GM21737 (cell line): ENCODE results near the gene LINGO1.

Experiments used
- ATAC-seq: cut with Tn5 transposase; IDR thresholded peaks from one replicate; pipeline ENCODE4 v1.9.1; 2021; ENCODE audit warnings: mild to moderate bottlenecking, moderate library complexity; ENCODE audit not compliant: unreplicated experiment

LINGO1 gene

GRCh38 chr15:77633134-77633912 lies 611 bp upstream of the LINGO1 start:
- no peak for ATAC-seq

- ATAC-seq = no peak
Observed at GRCh38 chr15:77631745-77632533, 773 bp downstream of the LINGO1 start.

DNA sequence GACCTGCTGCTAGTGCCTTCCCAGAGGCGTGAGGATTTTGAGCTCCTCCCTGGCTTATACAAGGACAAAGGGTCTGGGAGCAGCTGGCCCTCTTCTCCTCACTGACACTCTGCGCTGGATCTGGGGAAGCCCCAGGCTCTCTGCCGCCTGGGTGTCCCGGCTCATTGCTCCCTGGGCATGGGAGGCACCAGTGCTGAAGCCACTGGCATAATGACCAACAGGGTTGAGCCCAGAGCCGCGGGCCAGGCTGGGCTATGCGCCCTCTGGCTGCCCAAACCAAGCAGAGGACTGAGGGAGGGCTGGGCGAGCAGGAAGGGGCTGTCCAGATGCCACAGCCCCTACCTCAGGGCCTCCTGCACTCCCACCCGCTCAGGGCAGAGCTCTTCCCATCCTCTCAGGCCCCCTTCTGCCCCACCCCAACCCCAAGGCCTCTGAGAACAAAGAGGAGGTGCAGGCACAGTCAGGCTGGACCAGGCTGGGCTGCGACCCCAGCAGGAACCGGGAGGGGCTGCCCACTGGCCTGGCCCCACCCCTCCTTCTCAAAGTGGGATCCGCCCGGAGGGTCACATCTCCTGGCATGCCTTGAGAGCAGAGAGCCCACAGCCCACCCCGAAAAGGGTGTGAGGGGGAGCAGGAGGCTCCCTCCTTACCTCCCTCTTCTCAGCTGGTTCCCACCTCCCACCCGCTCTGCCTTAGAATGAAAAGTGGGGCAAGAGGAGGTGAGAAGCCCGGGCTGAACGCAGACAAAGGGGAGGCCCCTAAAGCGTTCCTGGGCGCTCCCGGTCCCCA lies 1.6 kb downstream of the LINGO1 start:
- ATAC-seq = no peak

DNA sequence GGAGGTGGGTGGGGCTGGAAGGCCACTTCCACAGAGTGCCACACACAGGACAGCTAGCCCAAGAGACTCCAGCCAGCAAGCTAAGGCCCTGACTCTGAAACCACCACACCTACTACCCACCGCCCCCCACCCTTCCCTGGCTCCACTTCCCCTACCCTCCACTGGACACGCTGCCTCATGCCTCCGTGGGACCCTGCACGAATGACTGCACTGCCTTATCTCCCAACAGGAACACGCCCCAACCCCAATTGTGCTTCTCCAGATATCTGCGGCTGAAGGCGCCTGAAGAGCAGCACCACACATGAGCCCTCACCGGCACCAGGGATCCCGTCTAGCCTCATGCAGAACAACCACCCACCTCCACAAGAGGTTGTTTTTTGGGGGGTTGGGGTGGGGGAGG lies 2.7 kb downstream of the LINGO1 start:
- ATAC-seq = no peak

GRCh38 chr15:77629070-77630030 lies 3.4 kb downstream of the LINGO1 start:
- no peak for ATAC-seq

DNA sequence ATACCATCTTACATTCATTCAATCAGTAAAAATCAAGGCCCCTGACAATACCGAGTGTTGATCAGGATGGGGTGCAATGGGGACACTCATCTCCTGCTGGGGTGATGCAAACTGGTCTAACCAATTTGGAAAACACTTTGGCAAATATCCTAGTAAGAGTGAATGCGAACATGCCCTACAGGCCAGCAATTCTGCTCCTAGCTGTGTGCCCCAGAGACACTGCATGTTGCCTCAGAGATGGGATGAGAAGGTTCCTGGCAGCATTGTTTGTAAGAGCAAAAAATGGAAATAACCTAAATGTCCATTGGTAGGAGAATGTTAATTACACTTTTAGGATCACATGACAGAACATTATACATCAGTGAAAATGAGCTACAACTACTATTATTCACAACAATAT lies 4.7 kb downstream of the LINGO1 start:
- no peak for ATAC-seq

DNA sequence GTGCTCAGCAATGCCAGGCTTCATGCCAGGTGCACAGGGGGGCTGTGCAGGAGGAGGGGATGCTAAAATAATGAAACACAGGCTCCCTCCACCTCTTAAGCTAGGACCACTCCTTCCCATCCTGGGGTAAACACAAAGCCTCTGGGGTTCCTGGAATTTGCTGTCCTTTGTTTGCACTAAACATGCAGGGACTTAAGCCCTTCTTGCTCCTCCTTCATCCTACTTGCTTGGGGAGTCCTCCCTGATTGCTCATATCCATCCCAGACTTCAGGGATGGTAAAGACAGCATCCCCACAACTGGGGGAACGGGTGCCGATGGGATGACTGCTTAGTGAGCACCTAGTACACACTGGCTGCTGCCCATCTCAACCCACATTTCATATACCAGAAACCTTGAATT lies 5.1 kb downstream of the LINGO1 start:
- no peak for ATAC-seq

DNA sequence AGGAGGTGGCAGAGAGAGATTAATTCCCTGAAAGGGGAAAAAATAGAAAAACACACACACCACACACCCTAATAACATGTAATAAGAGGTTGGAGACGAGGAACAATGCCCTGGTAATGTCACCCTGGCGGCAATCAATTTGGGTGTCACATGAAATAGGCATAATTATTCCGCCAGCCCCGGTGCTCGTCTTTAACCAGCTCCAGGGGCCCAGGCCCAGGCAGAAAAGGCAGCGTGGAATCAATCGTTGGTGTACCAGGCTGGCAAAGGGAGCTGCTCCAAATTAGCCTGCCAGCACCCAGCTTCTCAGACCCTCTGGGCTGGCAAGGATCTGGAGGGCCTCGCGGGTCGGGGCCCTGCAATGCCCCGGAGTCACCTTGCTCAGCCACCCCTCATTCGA lies 5.6 kb downstream of the LINGO1 start:
- no peak for ATAC-seq

GRCh38 chr15:77626002-77626401 lies 6.7 kb downstream of the LINGO1 start:
- no peak for ATAC-seq

GRCh38 chr15:77625376-77625775 lies 7.3 kb downstream of the LINGO1 start:
- no peak for ATAC-seq

GRCh38 chr15:77624868-77625267 lies 7.8 kb downstream of the LINGO1 start:
- ATAC-seq = no peak

DNA sequence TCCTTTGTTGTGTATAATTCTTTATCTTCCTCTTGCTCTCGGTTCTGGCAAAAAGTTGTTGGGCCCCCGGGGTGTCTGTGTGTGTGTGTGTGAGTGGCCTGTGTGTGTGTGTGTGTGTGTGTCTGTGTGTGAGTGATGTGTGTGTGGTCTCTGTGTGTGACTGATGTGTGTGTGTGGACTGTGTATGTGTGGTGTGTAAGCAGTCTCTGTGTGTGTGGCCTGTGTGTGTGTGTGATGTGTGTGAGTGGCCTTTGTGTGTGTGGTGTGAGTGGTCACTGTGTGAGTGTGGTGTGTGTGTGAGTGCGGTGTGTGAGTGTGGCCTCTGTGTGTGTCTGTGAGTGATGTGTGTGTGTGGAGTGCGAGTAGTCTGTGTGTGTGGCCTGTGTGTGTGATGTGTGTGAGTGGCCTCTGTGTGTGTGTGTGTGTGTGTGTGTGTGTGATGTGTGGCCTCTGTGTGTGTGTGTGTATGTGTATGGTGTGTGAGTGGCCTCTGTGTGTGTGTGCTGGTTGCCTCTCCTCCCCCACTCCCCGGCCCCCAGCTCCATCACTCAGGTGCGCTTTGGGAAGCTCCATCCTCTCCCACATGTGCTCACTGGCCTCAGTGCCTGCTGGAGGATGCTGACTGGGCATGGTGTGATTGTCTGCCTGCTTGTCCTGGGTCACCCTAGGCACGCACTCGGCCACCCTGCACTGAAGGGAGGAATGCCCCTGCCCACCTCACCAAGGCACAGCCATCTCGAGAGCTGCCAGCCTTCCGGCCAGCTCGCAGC lies 8.8 kb downstream of the LINGO1 start:
- ATAC-seq = no peak

- no peak for ATAC-seq
Observed at GRCh38 chr15:77622934-77623754, 9.6 kb downstream of the LINGO1 start.

- ATAC-seq = no peak
Observed at GRCh38 chr15:77622209-77622933, 10.3 kb downstream of the LINGO1 start.

- ATAC-seq = no peak
Observed at GRCh38 chr15:77621847-77622208, 10.9 kb downstream of the LINGO1 start.

DNA sequence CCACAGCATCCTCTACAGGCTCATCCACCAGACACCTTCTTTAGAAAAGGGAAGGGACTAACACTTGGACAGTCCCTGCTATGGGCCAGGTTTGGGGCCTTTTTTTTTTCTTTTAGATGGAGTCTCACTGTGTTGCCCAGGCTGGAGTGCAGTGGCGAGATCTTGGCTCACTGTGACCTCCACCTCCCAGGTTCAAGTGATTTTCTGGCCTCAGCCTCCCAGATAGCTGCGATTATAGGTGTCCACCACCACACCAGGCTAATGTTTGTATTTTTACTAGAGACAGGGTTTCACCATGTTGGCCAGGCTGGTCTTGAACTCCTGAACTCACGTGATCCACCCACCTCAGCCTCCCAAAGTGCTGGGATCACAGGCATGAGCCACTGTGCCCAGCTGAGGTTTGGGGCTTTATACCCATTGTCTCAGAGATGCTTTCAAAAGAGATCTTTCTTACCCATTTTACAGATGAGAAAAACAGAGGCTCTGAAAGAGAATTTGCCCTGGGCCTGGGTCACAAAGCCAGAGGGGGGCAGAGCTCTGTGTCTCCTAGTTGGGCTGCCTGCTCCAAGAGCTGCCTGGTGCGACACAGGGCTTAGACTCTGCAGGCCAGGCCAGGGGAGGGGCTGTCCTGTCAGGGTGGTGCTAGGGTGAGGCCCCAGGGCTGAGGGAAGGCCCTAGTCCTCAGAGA lies 11.6 kb downstream of the LINGO1 start:
- ATAC-seq = no peak

DNA sequence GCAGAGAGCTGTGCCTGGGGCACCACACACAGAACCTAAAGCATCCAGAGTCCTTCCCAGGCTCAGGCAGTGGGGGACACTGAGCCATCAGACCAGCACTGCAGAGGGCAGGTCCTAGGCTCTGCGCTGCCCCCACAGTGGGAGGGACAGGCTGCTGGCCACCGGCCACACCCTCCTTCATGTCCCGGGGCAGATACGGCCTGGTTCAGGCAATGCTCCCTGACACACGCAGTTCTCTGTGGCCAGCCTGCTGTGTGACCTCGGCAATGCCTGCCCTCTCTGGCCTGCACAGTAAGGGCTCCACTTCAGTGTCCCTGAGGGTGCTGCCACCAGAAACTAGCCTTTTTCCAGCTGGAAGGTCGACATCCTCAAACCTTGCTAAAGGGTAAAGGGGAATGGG lies 12.4 kb downstream of the LINGO1 start:
- ATAC-seq = no peak

DNA sequence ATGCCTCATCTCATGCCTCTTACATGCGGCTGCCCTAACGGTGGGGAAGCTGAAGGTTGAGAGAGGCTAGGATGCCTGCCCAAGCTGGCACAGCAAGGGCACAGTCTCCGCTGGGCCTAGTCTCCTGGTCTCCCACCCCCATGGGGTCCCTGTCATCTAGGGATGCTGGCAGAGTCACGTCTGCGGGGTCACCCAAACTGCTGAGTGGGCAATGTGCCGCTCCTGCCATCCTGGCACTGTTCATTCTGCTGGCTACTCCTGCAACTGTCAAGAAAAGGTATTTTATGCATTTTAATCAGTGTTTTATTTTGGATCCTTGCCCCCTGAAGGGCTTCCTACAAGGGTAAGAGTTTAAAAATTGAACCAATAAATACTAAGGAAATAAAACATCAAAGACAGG lies 12.8 kb downstream of the LINGO1 start:
- no peak for ATAC-seq
